ENCODE measurements around the gene CIAO2B. TPM values are rescaled to one million over a fixed set of nuclear protein-coding genes. Genes with fewer than 3 reads are reported as not detected.

The CIAO2B gene
- total RNA-seq, 1 experiment from 2014 or later: 83.0 TPM

GRCh38 chr16:66888647-66889615 lies 45.3 kb downstream of the CIAO2B start:
- Histone ChIP-seq H3K27me3 (ENCODE audit: insufficient read depth, low read length) (no peaks in the 10 kb centered on the region), H3K23ac (ENCODE audit: insufficient read length, low read depth, low read length) (no peak overlapping the region), H3K9me3 (ENCODE audit: control insufficient read depth, low read depth, low read length) (no peaks in the 10 kb centered on the region), H3K9ac (ENCODE audit: extremely low read depth, insufficient read length, low read length) (no peak overlapping the region), H2BK5ac (ENCODE audit: insufficient read length, low read length) (no peak overlapping the region), H2BK120ac (ENCODE audit: low read depth, low read length, poor library complexity, severe bottlenecking) (no peak overlapping the region), H2BK15ac (ENCODE audit: low read depth, low read length) (no peak overlapping the region), H2AFZ (ENCODE audit: low read length) (no peak overlapping the region), H3K27ac (ENCODE audit: insufficient read length, low read depth, low read length) (no peak overlapping the region), H4K8ac (replicated peaks; ENCODE audit: insufficient read length, low read depth, low read length) (no peak overlapping the region), H3K4me1 (ENCODE audit: insufficient read depth, low read length) (no peaks in the 10 kb centered on the region), H2AK5ac (ENCODE audit: insufficient read length, low read length) (no peak overlapping the region), H3T11ph (ENCODE audit: low read length) (no peak overlapping the region), H3K79me1 (ENCODE audit: insufficient read depth, low read depth, low read length, poor library complexity, severe bottlenecking) (no peaks in the 10 kb centered on the region), H2BK12ac (ENCODE audit: insufficient read length, low read depth, low read length) (no peak overlapping the region), H3K18ac (ENCODE audit: insufficient read length, low read depth, low read length) (no peak overlapping the region), H3K4ac (ENCODE audit: low read depth, low read length) (no peak overlapping the region), H3K79me2 (ENCODE audit: insufficient read depth, low read length) (no peaks in the 10 kb centered on the region), H4K91ac (ENCODE audit: insufficient read length, low read depth, low read length) (no peak overlapping the region), H2BK20ac (ENCODE audit: low read depth, low read length, poor library complexity, severe bottlenecking) (no peak overlapping the region), H3K14ac (ENCODE audit: insufficient read depth, low read length) (no peak overlapping the region), H4K5ac (ENCODE audit: insufficient read length, low read depth, low read length) (no peak overlapping the region), H3K4me2 (ENCODE audit: insufficient read depth, insufficient read length, low read length) (no peak overlapping the region), H3K56ac (ENCODE audit: insufficient read length, low read depth, low read length) (no peak overlapping the region), H3K23me2 (ENCODE audit: insufficient read length, low read depth, low read length, poor library complexity, severe bottlenecking) (no peaks in the 10 kb centered on the region), H4K20me1 (ENCODE audit: control insufficient read depth, insufficient read depth, insufficient read length) (no peaks in the 10 kb centered on the region)
- no peak overlapping the region for H3K4me3 Mint-ChIP-seq
- H3K27me3 Mint-ChIP-seq (ENCODE audit: low read depth): no peaks in the 10 kb centered on the region
- TF ChIP-seq CTCF (conservative IDR thresholded peaks at IDR 0.05): no peak
- peaks cover 15 to 51% (median 38%) of the 10 kb centered on the region in 3 experiments; a peak in 6 of 7 replicates for H3K36me3 Mint-ChIP-seq (ENCODE audit: insufficient read depth in 1 of 3, low read depth in 3 of 3)
- no CpG with 5 or more reads among the region's 6 CpGs for WGBS (ENCODE audit: extremely low coverage, insufficient read length, low lambda C conversion rate)
- DNase-seq: no peak
- H3K9me3 Mint-ChIP-seq: no peaks in the 10 kb centered on the region
- H3K4me1 Mint-ChIP-seq: 0 out of 4 replicates have a peak, but pooled peaks cover under 1 to 3% of the 10 kb centered on the region in 2 experiments
- H3K27ac Mint-ChIP-seq: peak overlapping the region in 1 of 3 experiments; percentile 69; a peak in 1 of 7 replicates
